HEK293T (cell line): ENCODE data around the gene NUP205.

Experiments
- CTCF ChIA-PET: fragments of 350-600 bp; formaldehyde crosslinking; extraction: SDS; loops from one replicate; lab custom pipeline; 2021; ENCODE audit warnings: antibody characterized with exemption, inconsistent platforms; lab: Yijun Ruan, JAX
- POLR2A ChIA-PET: fragments of 350-600 bp; formaldehyde crosslinking; extraction: SDS; loops from one replicate; lab custom pipeline; 2020; ENCODE audit warnings: antibody characterized with exemption, inconsistent platforms; lab: Yijun Ruan, JAX
- DNase-seq: peaks from one replicate; pipeline ENCODE4 v3.0.0; 2012; ENCODE audit warnings: mixed read lengths; ENCODE audit errors: extremely low spot score
- ARNT ChIP-seq: fragments of 450-650 bp; IDR thresholded peaks from 2 replicates; pipeline ENCODE4 v1.6.1; 2017; ENCODE audit warnings: mild to moderate bottlenecking
- BHLHE40 ChIP-seq: fragments of 450-650 bp; IDR thresholded peaks from 2 replicates; pipeline ENCODE4 v1.6.1; 2016; ENCODE audit warnings: mild to moderate bottlenecking, moderate library complexity, borderline replicate concordance
- CTBP1 ChIP-seq: fragments of 450-650 bp; IDR thresholded peaks from 2 replicates; pipeline ENCODE4 v1.6.1; 2016; ENCODE audit warnings: borderline replicate concordance
- ELF4 ChIP-seq: fragments of 450-650 bp; IDR thresholded peaks from 2 replicates; pipeline ENCODE4 v1.6.1; 2017; ENCODE audit warnings: antibody characterized with exemption
- FOXA1 ChIP-seq: fragments of 450-650 bp; IDR thresholded peaks from 2 replicates; pipeline ENCODE4 v1.6.1; 2016; ENCODE audit warnings: mild to moderate bottlenecking
- FOXK2 ChIP-seq: fragments of 450-650 bp; IDR thresholded peaks from 2 replicates; pipeline ENCODE4 v1.6.1; 2016; ENCODE audit warnings: mild to moderate bottlenecking
- FOXM1 ChIP-seq: fragments of 450-650 bp; IDR thresholded peaks from 2 replicates; pipeline ENCODE4 v1.6.1; 2017; ENCODE audit warnings: mild to moderate bottlenecking, borderline replicate concordance
- HDGF ChIP-seq: fragments of 450-650 bp; IDR thresholded peaks from 2 replicates; pipeline ENCODE4 v1.6.1; 2017; ENCODE audit warnings: antibody characterized with exemption, borderline replicate concordance
- L3MBTL2 ChIP-seq: fragments of 450-650 bp; conservative IDR thresholded peaks from 2 replicates; pipeline ENCODE4 v1.6.1; 2016; ENCODE audit warnings: mild to moderate bottlenecking
- LEF1 ChIP-seq: fragments of 450-650 bp; IDR thresholded peaks from 2 replicates; pipeline ENCODE4 v1.6.1; 2017; ENCODE audit warnings: mild to moderate bottlenecking, borderline replicate concordance
- NFRKB ChIP-seq: fragments of 450-650 bp; IDR thresholded peaks from 2 replicates; pipeline ENCODE4 v1.6.1; 2016; ENCODE audit warnings: mild to moderate bottlenecking, moderate library complexity
- SP1 ChIP-seq: fragments of 450-650 bp; IDR thresholded peaks from 2 replicates; pipeline ENCODE4 v1.6.1; 2017
- SUZ12 ChIP-seq: fragments of 450-650 bp; IDR thresholded peaks from 2 replicates; pipeline ENCODE4 v1.6.1; 2016; ENCODE audit warnings: mild to moderate bottlenecking
- TARDBP ChIP-seq: fragments of 450-650 bp; IDR thresholded peaks from 2 replicates; pipeline ENCODE4 v1.6.1; 2016
- ZNF384 ChIP-seq: fragments of 450-650 bp; IDR thresholded peaks from 2 replicates; pipeline ENCODE4 v1.6.1; 2016
- TF ChIP-seq, protein P1 (sequence below): fragments of 450-650 bp; IDR thresholded peaks from 2 replicates; pipeline ENCODE4 v1.6.1; 2016

NUP205 gene

DNA sequence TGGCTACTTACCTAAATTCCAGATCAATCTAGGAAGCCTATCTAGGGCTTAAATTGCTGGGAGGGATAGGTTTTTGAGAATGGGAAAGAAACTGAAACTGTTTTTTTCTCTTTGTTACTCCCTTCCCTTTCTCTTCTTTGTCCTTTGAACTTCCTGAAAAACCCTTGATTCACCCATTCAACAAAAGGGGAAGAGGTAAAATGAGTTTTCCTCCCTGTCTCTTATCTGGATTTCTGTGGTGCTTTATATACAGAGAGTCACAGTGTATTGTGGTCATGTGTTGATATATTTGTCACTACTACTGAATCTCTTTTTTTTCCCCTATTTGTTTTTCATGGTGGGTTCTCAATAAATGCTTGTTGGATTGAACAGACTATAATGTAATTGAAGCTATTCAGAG lies 19.8 kb upstream of the NUP205 start:
- ChIA-PET CTCF (no interaction called here), POLR2A (no interaction called here)
- TF ChIP-seq NFRKB: no peak
- TF ChIP-seq, protein P1, sequence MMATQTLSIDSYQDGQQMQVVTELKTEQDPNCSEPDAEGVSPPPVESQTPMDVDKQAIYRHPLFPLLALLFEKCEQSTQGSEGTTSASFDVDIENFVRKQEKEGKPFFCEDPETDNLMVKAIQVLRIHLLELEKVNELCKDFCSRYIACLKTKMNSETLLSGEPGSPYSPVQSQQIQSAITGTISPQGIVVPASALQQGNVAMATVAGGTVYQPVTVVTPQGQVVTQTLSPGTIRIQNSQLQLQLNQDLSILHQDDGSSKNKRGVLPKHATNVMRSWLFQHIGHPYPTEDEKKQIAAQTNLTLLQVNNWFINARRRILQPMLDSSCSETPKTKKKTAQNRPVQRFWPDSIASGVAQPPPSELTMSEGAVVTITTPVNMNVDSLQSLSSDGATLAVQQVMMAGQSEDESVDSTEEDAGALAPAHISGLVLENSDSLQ: no peak
- TF ChIP-seq FOXA1: no peak
- no peak for TF ChIP-seq FOXK2
- TF ChIP-seq L3MBTL2: no peak
- TF ChIP-seq ELF4: no peak
- no peak for TF ChIP-seq FOXM1
- no peak for TF ChIP-seq HDGF
- TF ChIP-seq SP1: no peak
- TF ChIP-seq SUZ12: no peak
- no peak for TF ChIP-seq BHLHE40
- no peak for DNase-seq

DNA sequence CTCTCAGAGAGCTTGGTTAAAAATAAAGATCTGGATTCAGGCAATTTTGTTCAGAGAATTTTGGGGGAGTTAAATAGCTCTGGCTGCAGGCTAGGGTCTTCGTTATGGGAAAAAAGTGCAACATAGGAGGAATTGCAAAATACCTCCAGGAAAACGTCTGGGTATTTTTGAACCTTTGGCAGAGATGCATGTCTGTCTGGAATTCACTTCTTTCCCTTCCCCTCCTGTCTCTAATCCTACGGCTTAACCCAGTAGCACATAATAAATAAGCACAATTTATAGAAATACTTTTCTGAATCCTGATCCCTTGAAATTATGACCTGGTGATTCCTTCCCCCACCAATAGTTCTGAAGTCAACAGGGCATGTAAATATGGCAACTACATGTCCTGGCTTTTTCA lies 19.3 kb upstream of the NUP205 start:
- POLR2A ChIA-PET: no interaction called here
- CTCF ChIA-PET: no interaction called here

DNA sequence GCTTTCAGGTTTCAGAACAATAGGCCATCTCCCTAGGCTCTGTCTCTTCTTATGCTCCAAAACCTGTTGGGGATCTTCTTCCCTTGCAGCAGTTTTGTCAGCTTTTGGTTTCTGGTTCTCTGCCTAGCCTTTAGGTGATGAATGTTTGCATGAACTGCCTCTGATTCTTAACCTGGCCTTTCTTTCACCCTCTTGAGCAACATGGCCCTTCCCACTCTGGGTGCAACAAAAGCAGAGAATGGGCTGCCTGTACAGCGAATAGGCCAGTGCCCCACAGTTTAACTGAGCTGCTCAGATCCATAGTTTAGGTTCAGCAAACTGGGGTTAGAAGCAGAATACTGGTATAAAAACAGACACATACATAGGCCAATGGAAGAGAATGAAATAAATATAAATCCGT lies 18.1 kb upstream of the NUP205 start:
- TF ChIP-seq ZNF384 (no peak), HDGF (no peak)
- POLR2A ChIA-PET: no interaction called here
- CTCF ChIA-PET: no interaction called here
- no peak for DNase-seq

More for the DNA sequence above, 19.3 kb upstream of the NUP205 start:
- no peak for DNase-seq
- TF ChIP-seq LEF1: no peak

DNA sequence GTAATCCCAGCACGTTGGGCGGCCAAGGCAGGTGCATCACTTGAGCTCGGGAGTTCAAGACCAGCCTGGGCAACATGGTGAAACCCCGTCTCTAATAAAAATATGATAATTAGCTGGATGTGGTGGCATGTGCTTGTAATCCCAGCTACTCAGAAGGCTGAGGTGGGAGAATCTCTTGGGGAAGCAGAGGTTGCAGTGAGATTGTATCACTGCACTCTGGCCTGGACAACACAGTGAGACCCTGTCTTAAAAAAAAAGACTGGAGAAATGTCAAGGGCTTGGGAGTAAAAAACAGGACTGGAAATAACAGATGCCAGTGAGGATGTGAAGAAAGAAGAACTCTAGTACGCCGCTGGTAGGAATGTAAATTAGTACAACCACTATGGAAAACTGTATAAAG lies 16.7 kb upstream of the NUP205 start:
- CTCF ChIA-PET: no interaction called here
- no peak for TF ChIP-seq HDGF
- TF ChIP-seq CTBP1: no peak
- no peak for TF ChIP-seq SP1
- TF ChIP-seq ARNT: no peak
- no peak for TF ChIP-seq FOXA1
- no peak for TF ChIP-seq FOXK2
- no peak for TF ChIP-seq ELF4
- no peak for TF ChIP-seq TARDBP
- no peak for TF ChIP-seq SUZ12
- no peak for TF ChIP-seq NFRKB
- no peak for TF ChIP-seq BHLHE40
- TF ChIP-seq FOXM1: no peak
- TF ChIP-seq L3MBTL2: no peak
- TF ChIP-seq, protein P1: no peak
- no peak for TF ChIP-seq LEF1
- no peak for TF ChIP-seq ZNF384
- POLR2A ChIA-PET: no interaction called here
- DNase-seq: no peak

DNA sequence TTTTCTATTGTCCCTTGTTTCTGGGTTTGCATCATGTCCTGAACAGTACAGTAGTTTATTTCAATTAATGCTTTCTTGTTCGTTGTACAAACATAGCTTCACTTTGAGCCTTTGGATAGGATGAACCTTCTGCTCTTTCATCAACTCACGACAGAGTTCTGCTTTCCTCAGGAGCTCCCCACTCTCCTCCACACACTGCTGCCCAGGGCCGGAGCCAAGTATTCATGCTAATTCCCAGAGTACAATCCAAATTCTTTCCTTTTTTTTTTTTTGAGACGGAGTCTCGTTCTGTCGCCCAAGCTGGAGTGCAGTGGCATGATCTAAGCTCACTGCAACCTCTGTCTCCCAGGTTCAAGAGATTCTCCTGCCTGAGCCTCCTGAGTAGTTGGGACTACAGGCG lies 7.5 kb upstream of the NUP205 start:
- ChIA-PET POLR2A (interaction anchor here (0.9 kb wide), 1 partner anchor 31 kb away, joined by 3 read pairs; no protein-coding TSS in a partner anchor), CTCF (no interaction called here)
- TF ChIP-seq HDGF (no peak), FOXM1 (no peak), FOXK2 (no peak), ARNT (no peak), SUZ12 (no peak), TARDBP (no peak), FOXA1 (no peak), SP1 (no peak), BHLHE40 (no peak), ELF4 (no peak), CTBP1 (no peak), L3MBTL2 (no peak), ZNF384 (no peak), LEF1 (no peak)
- no peak for DNase-seq

DNA sequence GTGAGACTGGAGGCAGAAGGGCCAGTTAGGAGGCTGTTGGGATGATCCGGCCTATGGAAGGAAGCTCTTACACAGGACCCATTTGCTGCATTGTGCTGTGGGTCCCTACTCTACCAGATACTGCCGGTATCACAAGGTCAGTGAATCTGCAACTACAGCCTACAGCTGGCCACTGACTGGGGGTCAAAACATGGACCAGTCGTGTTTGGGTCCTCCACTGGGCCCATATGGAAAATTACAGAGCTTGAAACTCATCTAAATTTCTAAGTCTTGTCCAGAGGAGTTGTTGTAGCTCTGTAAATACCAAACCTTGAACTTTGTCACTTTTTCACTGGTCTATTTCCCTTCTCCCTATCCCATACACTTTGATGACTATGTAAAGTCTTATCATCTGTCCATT lies 5.6 kb upstream of the NUP205 start:
- DNase-seq: no peak
- POLR2A ChIA-PET: no interaction called here
- TF ChIP-seq TARDBP (no peak), SP1 (no peak), BHLHE40 (no peak), ZNF384 (no peak), NFRKB (no peak), FOXM1 (no peak), L3MBTL2 (no peak), CTBP1 (no peak)
- TF ChIP-seq, protein P1: no peak

DNA sequence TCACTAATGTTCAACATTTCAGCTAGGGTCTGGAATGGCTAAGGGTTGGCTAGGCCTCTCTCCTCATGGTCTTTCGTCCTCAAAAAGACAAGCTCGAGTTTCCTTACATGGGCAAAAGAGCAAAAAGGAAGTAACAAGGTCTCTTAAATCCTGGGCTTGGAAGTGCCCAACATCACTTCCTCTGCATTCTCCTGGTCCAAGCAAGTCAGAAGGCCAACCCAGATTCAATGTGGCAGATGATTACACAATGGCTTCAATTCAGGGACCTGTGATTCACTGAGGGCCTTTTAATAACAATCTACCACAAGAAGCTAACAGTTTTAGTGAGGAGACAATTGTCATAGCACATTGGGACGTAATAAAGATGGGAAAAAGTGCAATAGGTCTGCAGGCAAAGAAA lies 4.4 kb upstream of the NUP205 start:
- POLR2A ChIA-PET: no interaction called here
- TF ChIP-seq ELF4 (no peak), SP1 (no peak), ARNT (no peak)

More for the DNA sequence above, 5.6 kb upstream of the NUP205 start:
- CTCF ChIA-PET: no interaction called here

More for the DNA sequence above, 4.4 kb upstream of the NUP205 start:
- DNase-seq: no peak
- CTCF ChIA-PET: no interaction called here
